ENCODE results near the gene RNF217. TPM values are rescaled to one million over a fixed set of nuclear protein-coding genes. Genes with fewer than 3 reads are reported as not detected.

RNF217 gene
- polyA plus RNA-seq, 1 donor (not counting 4 experiments of a cell fraction or from before 2014, with no cell fraction given) = 44.0 TPM

DNA sequence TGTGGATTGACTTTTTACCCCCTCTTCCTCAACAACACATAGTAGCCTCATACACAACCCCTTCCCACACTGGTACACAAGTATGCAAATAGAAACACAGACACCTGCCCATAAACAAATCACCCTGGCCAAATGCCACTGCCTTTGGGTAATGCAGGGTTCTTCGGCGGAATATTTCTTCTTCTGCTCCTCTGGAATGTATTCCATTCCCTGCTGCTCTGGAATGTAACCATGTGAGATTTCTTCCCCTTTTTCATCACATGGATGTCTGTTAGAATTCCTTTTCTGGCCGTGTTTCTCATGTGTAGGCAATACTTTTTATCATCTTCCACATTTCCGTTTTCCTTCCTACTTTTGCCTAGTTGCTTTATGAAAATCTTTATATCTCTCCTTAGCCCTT, 115.2 kb downstream of the RNF217 start:
- Histone ChIP-seq H3K4me1 (ENCODE audit: control insufficient read depth, extremely low read depth, insufficient read depth, low read length) (peaks cover 2% of the 10 kb centered on the region), H3K9me3 (ENCODE audit: control insufficient read depth, low read depth, low read length) (no peaks in the 10 kb centered on the region), H3K27ac (ENCODE audit: control insufficient read depth, insufficient read depth, low read length) (no peak overlapping the region), H4K20me1 (ENCODE audit: control insufficient read depth, extremely low read depth, insufficient read depth, low read length) (no peaks in the 10 kb centered on the region), H2AFZ (ENCODE audit: control insufficient read depth, low read length) (no peak overlapping the region), H3K36me3 (ENCODE audit: control insufficient read depth in 2 of 2, extremely low read depth in 1 of 2, insufficient read depth in 2 of 2, low read length in 2 of 2) (peaks cover 15 to 16% of the 10 kb centered on the region in 2 experiments), H3K4me3 (ENCODE audit: control insufficient read depth in 2 of 3, extremely low read depth in 1 of 3, insufficient read depth in 2 of 3, low read depth in 1 of 3, low read length in 3 of 3) (no peak overlapping the region), H3K79me2 (ENCODE audit: control insufficient read depth, insufficient read depth, low read length) (peaks cover 4% of the 10 kb centered on the region), H3K27me3 (ENCODE audit: control insufficient read depth, extremely low read depth, insufficient read depth, low read length) (no peaks in the 10 kb centered on the region), H3K9ac (ENCODE audit: control insufficient read depth, extremely low read depth, insufficient read depth, low read length) (no peak overlapping the region), H3K4me2 (ENCODE audit: control insufficient read depth, extremely low read depth, insufficient read depth, low read depth, low read length) (no peak overlapping the region), H3K9me1 (ENCODE audit: control insufficient read depth, extremely low read depth, insufficient read depth, low read length) (no peaks in the 10 kb centered on the region)
- no peak for DNase-seq (ENCODE audit: low read depth, low spot score)
- dilution Hi-C loops (cut with MboI; ENCODE audit: extremely low pct_ligation_motif_present, low sequenced_read_pairs) = no loop called here
- no peak for FAIRE-seq
- no peak for TF ChIP-seq EZH2 (IDR thresholded peaks at IDR 0.05; ENCODE audit: low read length)
- TF ChIP-seq, protein P1, sequence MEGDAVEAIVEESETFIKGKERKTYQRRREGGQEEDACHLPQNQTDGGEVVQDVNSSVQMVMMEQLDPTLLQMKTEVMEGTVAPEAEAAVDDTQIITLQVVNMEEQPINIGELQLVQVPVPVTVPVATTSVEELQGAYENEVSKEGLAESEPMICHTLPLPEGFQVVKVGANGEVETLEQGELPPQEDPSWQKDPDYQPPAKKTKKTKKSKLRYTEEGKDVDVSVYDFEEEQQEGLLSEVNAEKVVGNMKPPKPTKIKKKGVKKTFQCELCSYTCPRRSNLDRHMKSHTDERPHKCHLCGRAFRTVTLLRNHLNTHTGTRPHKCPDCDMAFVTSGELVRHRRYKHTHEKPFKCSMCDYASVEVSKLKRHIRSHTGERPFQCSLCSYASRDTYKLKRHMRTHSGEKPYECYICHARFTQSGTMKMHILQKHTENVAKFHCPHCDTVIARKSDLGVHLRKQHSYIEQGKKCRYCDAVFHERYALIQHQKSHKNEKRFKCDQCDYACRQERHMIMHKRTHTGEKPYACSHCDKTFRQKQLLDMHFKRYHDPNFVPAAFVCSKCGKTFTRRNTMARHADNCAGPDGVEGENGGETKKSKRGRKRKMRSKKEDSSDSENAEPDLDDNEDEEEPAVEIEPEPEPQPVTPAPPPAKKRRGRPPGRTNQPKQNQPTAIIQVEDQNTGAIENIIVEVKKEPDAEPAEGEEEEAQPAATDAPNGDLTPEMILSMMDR (optimal IDR thresholded peaks at IDR 0.05 in 1 of 3, IDR thresholded peaks at IDR 0.05 in 1 of 3, conservative IDR thresholded peaks at IDR 0.05 in 1 of 3; ENCODE audit: extremely low read depth in 1 of 3, insufficient read depth in 2 of 3, low read length in 3 of 3) = no peak

DNA sequence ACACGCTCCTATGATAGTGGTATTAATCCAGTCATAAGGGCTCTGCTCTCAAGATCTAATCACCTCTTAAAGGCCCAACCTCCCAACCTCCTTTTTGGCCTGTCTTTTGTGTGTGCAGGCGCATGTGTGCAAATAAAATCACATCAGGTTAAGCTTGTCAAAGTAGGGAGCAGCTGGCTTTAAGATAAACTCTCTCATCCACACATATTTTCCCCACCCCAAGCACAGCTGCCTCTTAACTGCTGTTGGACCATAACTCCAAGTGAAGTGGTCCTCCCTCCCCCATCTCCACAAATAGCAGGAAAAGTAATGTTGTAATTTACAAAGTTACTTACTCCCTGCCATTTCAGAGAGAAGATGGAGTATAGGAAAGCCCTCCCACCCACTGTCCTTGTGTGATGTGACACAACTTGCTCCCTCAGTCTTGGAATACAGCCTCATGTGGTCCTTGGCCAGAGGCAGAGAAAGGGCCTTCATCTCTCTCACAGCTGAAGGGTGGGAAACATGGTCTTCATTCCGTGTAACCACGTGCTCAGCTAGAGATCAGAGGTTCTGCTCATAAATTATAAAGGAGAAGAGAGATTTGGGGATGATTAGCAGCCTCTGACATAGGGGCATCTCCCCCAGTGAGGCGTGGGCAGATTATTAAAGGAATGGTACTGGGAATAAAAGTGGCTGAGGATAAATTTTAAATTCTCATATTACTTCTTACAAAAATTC, 116.5 kb downstream of the RNF217 start:
- peaks cover 2% of the 10 kb centered on the region for H3K79me2 ChIP-seq (ENCODE audit: control insufficient read depth, insufficient read depth, low read length)

More for the DNA sequence above, 116.5 kb downstream of the RNF217 start:
- Histone ChIP-seq H3K9me1 (ENCODE audit: control insufficient read depth, extremely low read depth, insufficient read depth, low read length) (no peaks in the 10 kb centered on the region), H3K4me1 (ENCODE audit: control insufficient read depth, extremely low read depth, insufficient read depth, low read length) (peaks cover 9% of the 10 kb centered on the region), H3K9me3 (ENCODE audit: control insufficient read depth, low read depth, low read length) (no peaks in the 10 kb centered on the region), H2AFZ (ENCODE audit: control insufficient read depth, low read length) (no peak overlapping the region), H4K20me1 (ENCODE audit: control insufficient read depth, extremely low read depth, insufficient read depth, low read length) (no peaks in the 10 kb centered on the region), H3K4me2 (ENCODE audit: control insufficient read depth, extremely low read depth, insufficient read depth, low read depth, low read length) (no peak overlapping the region), H3K36me3 (ENCODE audit: control insufficient read depth in 2 of 2, extremely low read depth in 1 of 2, insufficient read depth in 2 of 2, low read length in 2 of 2) (peaks cover 13 to 19% of the 10 kb centered on the region in 2 experiments), H3K9ac (ENCODE audit: control insufficient read depth, extremely low read depth, insufficient read depth, low read length) (no peak overlapping the region), H3K27ac (ENCODE audit: control insufficient read depth, insufficient read depth, low read length) (no peak overlapping the region), H3K27me3 (ENCODE audit: control insufficient read depth, extremely low read depth, insufficient read depth, low read length) (no peaks in the 10 kb centered on the region), H3K4me3 (ENCODE audit: control insufficient read depth in 2 of 3, extremely low read depth in 1 of 3, insufficient read depth in 2 of 3, low read depth in 1 of 3, low read length in 3 of 3) (no peak overlapping the region)
- DNase-seq (ENCODE audit: low read depth, low spot score) = no peak
- dilution Hi-C loops (cut with MboI; ENCODE audit: extremely low pct_ligation_motif_present, low sequenced_read_pairs) = no loop called here
- no peak for FAIRE-seq
- TF ChIP-seq, protein P1 (optimal IDR thresholded peaks at IDR 0.05 in 1 of 3, IDR thresholded peaks at IDR 0.05 in 1 of 3, conservative IDR thresholded peaks at IDR 0.05 in 1 of 3; ENCODE audit: extremely low read depth in 1 of 3, insufficient read depth in 2 of 3, low read length in 3 of 3) = no peak
- no peak for TF ChIP-seq EZH2 (IDR thresholded peaks at IDR 0.05; ENCODE audit: low read length)
